GM12891 (cell line): ENCODE results near the gene P2RY14.

Source experiments
- PAX5 ChIP-seq: IDR thresholded peaks from 2 replicates; pipeline ENCODE4 v1.6.1; 2011; ENCODE audit warnings: low read length, moderate library complexity, mild to moderate bottlenecking; ENCODE audit not compliant: insufficient read depth, severe bottlenecking
- POLR2A ChIP-seq: IDR thresholded peaks from 2 replicates; pipeline ENCODE4 v1.6.1; 2011; ENCODE audit warnings: low read depth, low read length, control low read depth
- POLR2AphosphoS5 ChIP-seq: IDR thresholded peaks from 2 replicates; pipeline ENCODE4 v1.6.1; 2011; ENCODE audit warnings: low read depth, low read length, control low read depth

- TF ChIP-seq POLR2AphosphoS5, result no peak
- TF ChIP-seq POLR2A, result no peak
- TF ChIP-seq PAX5, result no peak
Measured at GRCh38 chr3:151322511-151322910, 44.2 kb upstream of the P2RY14 start.
